HepG2 (cell line): ENCODE data around the gene PRKCI. TPM values are rescaled to one million over a fixed set of nuclear protein-coding genes. Genes with fewer than 3 reads are reported as not detected.

Source experiments
- ARID5B ChIP-seq: IDR thresholded peaks from 2 replicates; pipeline ENCODE4 v1.4.0; 2020; ENCODE audit warnings: mild to moderate bottlenecking, missing genetic modification reagents
- ATF3 ChIP-seq: sonication (generic); formaldehyde crosslinking; IDR thresholded peaks from 2 replicates; pipeline ENCODE4 v1.4.0; 2020; ENCODE audit warnings: missing genetic modification reagents
- ATRX ChIP-seq: sonication (generic); formaldehyde crosslinking; IDR thresholded peaks from 2 replicates; pipeline ENCODE4 v1.4.0; 2020; ENCODE audit warnings: missing genetic modification reagents, borderline replicate concordance
- CBX2 ChIP-seq, 2 experiments: fragments of 200-600 bp in 1 of 2; sonication (generic); formaldehyde crosslinking in 1 of 2; IDR thresholded peaks; 2 replicates each; pipeline versions ENCODE4 v1.7.0 to v1.8.1; 2018 to 2022; ENCODE audit warnings: low read depth in 2 of 2, low read length in 1 of 2, mild to moderate bottlenecking in 1 of 2, missing genetic modification reagents in 1 of 2
- CREB1 ChIP-seq, 2 experiments: fragments of 450-650 bp in 1 of 2; IDR thresholded peaks; 2 replicates each; pipeline ENCODE4 v1.6.1; 2016 to 2017; ENCODE audit warnings: control low read depth in 1 of 2, mild to moderate bottlenecking in 1 of 2, missing compliant biosample characterization in 1 of 2, missing genetic modification characterization in 1 of 2
- FOSL2 ChIP-seq: sonication (generic); formaldehyde crosslinking; IDR thresholded peaks from 2 replicates; pipeline ENCODE4 v1.4.0; 2020; ENCODE audit warnings: missing genetic modification reagents
- FOXJ3 ChIP-seq: sonication (generic); formaldehyde crosslinking; IDR thresholded peaks from 2 replicates; pipeline ENCODE4 v1.4.0; 2020; ENCODE audit warnings: missing genetic modification reagents, mild to moderate bottlenecking, borderline replicate concordance
- HMGXB3 ChIP-seq: sonication (generic); formaldehyde crosslinking; IDR thresholded peaks from 2 replicates; pipeline ENCODE4 v1.4.0; 2020; ENCODE audit warnings: missing genetic modification reagents, borderline replicate concordance
- HOXA5 ChIP-seq: sonication (generic); formaldehyde crosslinking; IDR thresholded peaks from 2 replicates; pipeline ENCODE4 v1.4.0; 2020; ENCODE audit warnings: missing genetic modification reagents
- KDM5B ChIP-seq: sonication (generic); formaldehyde crosslinking; IDR thresholded peaks from 2 replicates; pipeline ENCODE4 v1.4.0; 2020; ENCODE audit warnings: missing genetic modification reagents, mild to moderate bottlenecking, borderline replicate concordance
- KLF15 ChIP-seq: sonication (generic); formaldehyde crosslinking; IDR thresholded peaks from 2 replicates; pipeline ENCODE4 v1.8.1; 2023; ENCODE audit warnings: borderline replicate concordance, mild to moderate bottlenecking, inconsistent platforms, missing genetic modification reagents, mixed read lengths
- MAFK ChIP-seq, 2 experiments: IDR thresholded peaks in 1 of 2; conservative IDR thresholded peaks in 1 of 2; 2 replicates each; pipeline ENCODE4 v1.6.1; 2011; ENCODE audit warnings: improper control_type of control experiment in 2 of 2, low read length in 2 of 2
- MEIS1 ChIP-seq: sonication (generic); formaldehyde crosslinking; IDR thresholded peaks from 2 replicates; pipeline ENCODE4 v1.9.0; 2021; ENCODE audit warnings: mild to moderate bottlenecking, missing genetic modification reagents, moderate library complexity, borderline replicate concordance
- SAP130 ChIP-seq: IDR thresholded peaks from 2 replicates; pipeline ENCODE4 v1.6.1; 2016; ENCODE audit warnings: low read depth
- SRSF9 ChIP-seq: fragments of 200-400 bp; formaldehyde crosslinking; IDR thresholded peaks from 2 replicates; pipeline ENCODE4 v1.6.1; 2018; ENCODE audit warnings: borderline replicate concordance, mild to moderate bottlenecking, low read depth, low read length; ENCODE audit not compliant: insufficient read depth, poor library complexity, severe bottlenecking
- STAG1 ChIP-seq: sonication (generic); formaldehyde crosslinking; IDR thresholded peaks from 2 replicates; pipeline ENCODE4 v1.4.0; 2020; ENCODE audit warnings: missing genetic modification reagents
- TBL1XR1 ChIP-seq: fragments of 150-350 bp; IDR thresholded peaks from 2 replicates; pipeline ENCODE4 v1.6.1; 2014; ENCODE audit warnings: borderline replicate concordance, low read length; ENCODE audit not compliant: partially characterized antibody
- TFDP2 ChIP-seq: sonication (generic); formaldehyde crosslinking; IDR thresholded peaks from 2 replicates; pipeline ENCODE4 v1.4.0; 2020; ENCODE audit warnings: missing genetic modification reagents
- ZNF616 ChIP-seq: sonication (generic); formaldehyde crosslinking; IDR thresholded peaks from 2 replicates; pipeline ENCODE4 v1.5.0; 2020; ENCODE audit warnings: low read depth, mild to moderate bottlenecking, missing genetic modification reagents
- polyA plus RNA-seq, 8 experiments: library from polyadenylated mRNA; depleted of rRNA in 3 of 8; stranded (reverse) in 7 of 8; unstranded in 1 of 8; fragments of >200 nt; fragmentation: Illumina TruSeq in 4 of 8; extraction: Trizol in 4 of 8; gene quantifications; 2 replicates each; pipeline versions ENCODE4 v1.2.1 to v1.2.3, GENCODE V29; 2011 to 2016; ENCODE audit warnings: low read depth in 4 of 8, missing spikeins in 1 of 8, mixed read lengths in 1 of 8; ENCODE audit not compliant: insufficient read depth in 1 of 8
- total RNA-seq, 5 experiments: library from RNA; depleted of rRNA; stranded (reverse); fragments of >200 nt; fragmentation: Illumina TruSeq; extraction: Trizol; gene quantifications; 2 replicates each; pipeline ENCODE4 v1.2.3, GENCODE V29; 2016; ENCODE audit warnings: low read depth in 1 of 5

PRKCI gene
- total and polyA plus RNA-seq, 2 of the 13 experiments (the other 11 are each of a cell fraction or from before 2014, with no cell fraction given), result 17.2 to 30.4 TPM

GRCh38 chr3:170331143-170331542, 108.9 kb downstream of the PRKCI start (continued):
- TF ChIP-seq ARID5B (CRISPR knock-in tag), result peak; percentile 94
- no peak for TF ChIP-seq CBX2 (IDR thresholded peaks at IDR 0.05; ENCODE audit: low read depth, low read length)
- TF ChIP-seq CBX2 (CRISPR knock-in tag; IDR thresholded peaks at IDR 0.05; ENCODE audit: low read depth), result no peak
- peak in 1 of 2 experiments; percentile 44; a peak in 2 of 4 replicates for TF ChIP-seq MAFK (conservative IDR thresholded peaks at IDR 0.05 in 1 of 2, IDR thresholded peaks at IDR 0.05 in 1 of 2; ENCODE audit: low read length in 2 of 2)
- no peak for TF ChIP-seq KLF15 (CRISPR knock-in tag)
- TF ChIP-seq ZNF616 (CRISPR knock-in tag), result no peak
- TF ChIP-seq TFDP2, result 0 out of 2 replicates have a peak, but pooled peaks have one; percentile 25
- no peak for TF ChIP-seq SRSF9
- peak; percentile 29 for TF ChIP-seq TBL1XR1
- TF ChIP-seq STAG1 (CRISPR knock-in tag), result peak; percentile 20; the same call in 1 of the 2 replicates
- TF ChIP-seq CREB1 (IDR thresholded peaks at IDR 0.05), result no peak
- TF ChIP-seq CREB1 (CRISPR knock-in tag; IDR thresholded peaks at IDR 0.05), result peak; percentile 78
- peak; percentile 54; the same call in 1 of the 2 replicates for TF ChIP-seq ATF3 (CRISPR knock-in tag)
- no peak for TF ChIP-seq ATRX
- no peak for TF ChIP-seq HOXA5 (CRISPR knock-in tag)
- peak; percentile 85 for TF ChIP-seq FOSL2
- TF ChIP-seq KDM5B, result no peak
- peak; percentile 91 for TF ChIP-seq SAP130 (CRISPR knock-in tag)
- TF ChIP-seq HMGXB3 (CRISPR knock-in tag), result peak; percentile 31; the same call in 1 of the 2 replicates
- TF ChIP-seq MEIS1 (CRISPR knock-in tag), result no peak
- peak; percentile 70; the same call in 1 of the 2 replicates for TF ChIP-seq FOXJ3
